IgD-negative memory B cell (primary cell): ENCODE data around the gene TM9SF2. TPM values are rescaled to one million over a fixed set of nuclear protein-coding genes. Genes with fewer than 3 reads are reported as not detected.
"Not testable (repeated sequence)": the region's sequence is repeated elsewhere in the genome, so short reads cannot be mapped to it uniquely, and the experiment has no call there.

Source experiments
- H3K27ac Mint-ChIP-seq, 3 donors: one replicate each; pipeline ENCODE4 v1.8.0; 2020 to 2022; ENCODE audit warnings: mild to moderate bottlenecking in 3 of 3, mixed read lengths in 3 of 3, moderate library complexity in 1 of 3
- H3K27me3 Mint-ChIP-seq: one replicate; pipeline ENCODE4 v1.8.0; 2021; ENCODE audit warnings: mixed read lengths
- H3K36me3 Mint-ChIP-seq: one replicate; pipeline ENCODE4 v1.8.0; 2020; ENCODE audit warnings: mild to moderate bottlenecking, mixed read lengths
- H3K4me1 Mint-ChIP-seq, 3 donors: one replicate each; pipeline ENCODE4 v1.8.0; 2020 to 2022; ENCODE audit warnings: mixed read lengths in 3 of 3, mild to moderate bottlenecking in 1 of 3
- H3K4me3 Mint-ChIP-seq, 4 donors: one replicate each; pipeline ENCODE4 v1.8.0; 2020 to 2022; ENCODE audit warnings: mild to moderate bottlenecking in 4 of 4, mixed read lengths in 4 of 4, moderate library complexity in 3 of 4
- H3K9me3 Mint-ChIP-seq, 3 donors: one replicate each; pipeline ENCODE4 v1.8.0; 2020 to 2021; ENCODE audit warnings: mixed read lengths in 3 of 3, mild to moderate bottlenecking in 1 of 3
- polyA plus RNA-seq: library from polyadenylated mRNA; unstranded; fragments of 300-500 nt; fragmentation: Illumina TruSeq; gene quantifications from one replicate; pipeline ENCODE4 v1.2.3, GENCODE V29; 2021

TM9SF2 gene
- polyA plus RNA-seq, 1 donor from 2014 or later, result 85.9 TPM

- peaks cover 8% of the 10 kb centered on the region for H3K36me3 Mint-ChIP-seq
- no peak overlapping the region for H3K27ac Mint-ChIP-seq
- H3K4me1 Mint-ChIP-seq, result peaks cover 0 to 6% (median 4%) of the 10 kb centered on the region in 3 donors
- no peak overlapping the region for H3K4me3 Mint-ChIP-seq
- no peaks in the 10 kb centered on the region for H3K27me3 Mint-ChIP-seq
- no peaks in the 10 kb centered on the region for H3K9me3 Mint-ChIP-seq
Observed at GRCh38 chr13:99473515-99473914, 27.8 kb upstream of the TM9SF2 start.

DNA sequence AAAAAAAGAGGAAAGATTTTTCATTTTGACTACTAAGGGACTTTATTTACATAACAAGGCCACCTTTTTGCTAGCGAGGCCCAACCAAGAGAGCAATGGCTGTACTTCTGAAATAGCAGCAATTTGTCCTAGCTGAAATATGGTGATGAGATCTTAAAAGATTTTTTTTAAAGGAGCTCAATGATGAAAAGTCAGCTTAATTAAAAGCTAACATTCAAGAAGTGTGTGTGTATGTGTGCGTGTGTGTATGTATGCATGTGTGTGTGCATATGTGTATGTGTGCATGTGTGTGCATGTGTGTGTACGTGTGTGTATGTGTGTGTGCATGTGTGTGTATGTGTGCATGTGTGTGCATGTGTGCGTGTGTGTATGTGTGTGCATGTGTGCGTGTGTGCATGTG is 24.6 kb upstream of the TM9SF2 start:
- Mint-ChIP-seq H3K4me3 (peak overlapping the region in 2 of 4 donors; percentile 28 to 42), H3K4me1 (peaks cover 0 to 6% (median 4%) of the 10 kb centered on the region in 3 donors), H3K27me3 (no peaks in the 10 kb centered on the region), H3K9me3 (no peaks in the 10 kb centered on the region), H3K27ac (no peak overlapping the region), H3K36me3 (peaks cover 6% of the 10 kb centered on the region)

- H3K27ac Mint-ChIP-seq, result no peak overlapping the region
- H3K27me3 Mint-ChIP-seq, result no peaks in the 10 kb centered on the region
- no peak overlapping the region for H3K4me3 Mint-ChIP-seq
- peaks cover 0 to 6% (median 4%) of the 10 kb centered on the region in 3 donors for H3K4me1 Mint-ChIP-seq
- H3K36me3 Mint-ChIP-seq, result peaks cover 6% of the 10 kb centered on the region
- H3K9me3 Mint-ChIP-seq, result no peaks in the 10 kb centered on the region
Observed at GRCh38 chr13:99477493-99477892, 23.8 kb upstream of the TM9SF2 start.

DNA sequence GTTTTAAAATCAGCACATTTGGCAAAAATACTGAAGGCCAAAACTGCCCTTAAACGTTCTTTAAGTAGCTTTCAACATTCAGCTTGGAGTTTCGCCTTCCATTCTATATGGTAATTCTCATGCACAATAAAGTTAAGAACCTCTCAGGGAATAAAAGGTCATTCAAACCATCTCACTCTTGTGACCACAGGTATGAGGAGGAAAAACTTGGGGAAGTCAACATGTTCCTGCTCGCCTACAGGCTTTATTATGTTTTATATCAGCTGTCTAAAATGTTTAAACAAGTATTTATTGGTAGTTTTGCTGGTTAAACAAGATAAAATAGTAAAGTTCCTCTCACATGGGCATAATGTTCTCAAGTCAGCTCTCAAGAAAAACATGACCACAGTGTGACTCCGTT is 19.9 kb upstream of the TM9SF2 start:
- Mint-ChIP-seq H3K27me3 (no peaks in the 10 kb centered on the region), H3K4me3 (no peak overlapping the region), H3K36me3 (peaks cover 5% of the 10 kb centered on the region), H3K27ac (no peak overlapping the region), H3K4me1 (peaks cover 0 to 7% (median 4%) of the 10 kb centered on the region in 3 donors), H3K9me3 (peaks cover 0 to 3% (median under 1%) of the 10 kb centered on the region in 3 donors)

- H3K4me1 Mint-ChIP-seq, result peaks cover 0 to 2% (median 2%) of the 10 kb centered on the region in 3 donors
- no peak overlapping the region for H3K4me3 Mint-ChIP-seq
- no peak overlapping the region for H3K27ac Mint-ChIP-seq
- H3K36me3 Mint-ChIP-seq, result peaks cover 10% of the 10 kb centered on the region
- H3K27me3 Mint-ChIP-seq, result no peaks in the 10 kb centered on the region
- peaks cover 2 to 11% (median 3%) of the 10 kb centered on the region in 3 donors for H3K9me3 Mint-ChIP-seq
Observed at GRCh38 chr13:99484473-99484872, 16.8 kb upstream of the TM9SF2 start.

DNA sequence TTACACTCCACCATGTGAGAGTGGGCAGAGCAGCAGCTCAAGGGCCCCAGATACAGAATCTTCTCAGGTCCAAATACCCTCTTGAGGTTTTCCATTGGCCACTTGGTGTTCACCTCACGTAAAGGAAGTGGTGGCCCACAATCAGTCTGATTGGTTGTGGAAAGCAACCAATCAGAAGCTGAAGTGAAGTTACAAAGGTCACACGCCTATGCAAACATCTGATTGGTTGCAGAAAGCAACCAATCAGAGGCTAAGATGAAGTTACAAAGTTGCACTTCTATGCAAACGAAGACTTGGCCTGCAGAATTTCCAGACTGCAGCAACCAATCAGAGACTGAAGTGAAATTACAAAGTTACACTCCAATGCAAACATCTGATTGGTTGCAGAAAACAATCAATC is 14.3 kb upstream of the TM9SF2 start:
- H3K27me3 Mint-ChIP-seq, result no peaks in the 10 kb centered on the region
- H3K27ac Mint-ChIP-seq, result no peak overlapping the region
- peaks cover 0 to 2% (median 2%) of the 10 kb centered on the region in 3 donors for H3K4me1 Mint-ChIP-seq
- H3K36me3 Mint-ChIP-seq, result peaks cover 11% of the 10 kb centered on the region
- peaks cover 2 to 11% (median 3%) of the 10 kb centered on the region in 3 donors for H3K9me3 Mint-ChIP-seq
- no peak overlapping the region for H3K4me3 Mint-ChIP-seq

- Mint-ChIP-seq H3K4me1 (peaks cover 0 to 2% (median 0%) of the 10 kb centered on the region in 3 donors), H3K27ac (no peak overlapping the region), H3K36me3 (peaks cover 11% of the 10 kb centered on the region), H3K9me3 (peaks cover 2 to 11% (median 3%) of the 10 kb centered on the region in 3 donors), H3K27me3 (no peaks in the 10 kb centered on the region), H3K4me3 (no peak overlapping the region)
Observed at GRCh38 chr13:99489028-99489427, 12.2 kb upstream of the TM9SF2 start.

- Mint-ChIP-seq H3K4me1 (peaks cover 6 to 18% (median 10%) of the 10 kb centered on the region in 3 donors), H3K36me3 (peaks cover 11% of the 10 kb centered on the region)
- not testable (repeated sequence) for H3K27me3 Mint-ChIP-seq, H3K4me3 Mint-ChIP-seq, H3K27ac Mint-ChIP-seq, H3K9me3 Mint-ChIP-seq
Observed at GRCh38 chr13:99491750-99492149, 9.5 kb upstream of the TM9SF2 start.

DNA sequence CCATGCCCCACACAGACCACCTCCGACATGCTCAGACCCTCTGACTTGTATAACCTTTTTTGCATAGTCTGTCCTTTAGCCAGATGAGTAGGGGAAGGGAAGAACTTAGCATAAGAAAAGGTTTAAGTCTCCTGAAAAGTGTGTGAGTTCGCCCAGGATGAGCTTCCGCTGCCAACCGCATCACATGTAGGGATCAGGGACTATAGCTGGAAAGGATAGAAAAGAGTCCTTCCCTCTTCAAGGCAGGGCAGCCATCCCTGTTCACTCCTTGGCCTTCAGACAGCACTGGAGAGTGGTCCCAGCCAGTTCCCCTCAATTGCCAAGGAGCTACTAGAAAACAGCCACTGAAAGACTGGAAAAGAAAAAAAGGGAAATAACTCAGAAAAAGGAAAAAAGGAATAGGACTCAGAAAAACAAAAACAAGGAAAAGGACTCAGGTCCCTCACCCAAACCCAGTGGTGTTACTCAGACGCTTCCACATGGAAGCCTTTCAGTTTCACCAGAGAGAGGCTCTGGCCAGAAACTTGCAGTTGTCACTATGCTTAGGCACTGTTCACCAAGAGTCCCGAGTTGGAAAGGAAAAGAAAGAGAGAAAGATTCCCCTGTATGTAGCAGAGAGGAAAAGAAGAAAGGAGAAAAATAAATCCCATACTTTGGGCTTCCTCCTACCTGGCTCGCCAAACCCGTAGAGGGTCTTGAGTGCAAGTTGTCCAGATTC is 5.6 kb upstream of the TM9SF2 start:
- H3K4me1 Mint-ChIP-seq, result peaks cover 17 to 36% (median 31%) of the 10 kb centered on the region in 3 donors
- peaks cover 5% of the 10 kb centered on the region for H3K36me3 Mint-ChIP-seq
- peak overlapping the region; percentile 76 to 94 (median 90) for H3K4me3 Mint-ChIP-seq

DNA sequence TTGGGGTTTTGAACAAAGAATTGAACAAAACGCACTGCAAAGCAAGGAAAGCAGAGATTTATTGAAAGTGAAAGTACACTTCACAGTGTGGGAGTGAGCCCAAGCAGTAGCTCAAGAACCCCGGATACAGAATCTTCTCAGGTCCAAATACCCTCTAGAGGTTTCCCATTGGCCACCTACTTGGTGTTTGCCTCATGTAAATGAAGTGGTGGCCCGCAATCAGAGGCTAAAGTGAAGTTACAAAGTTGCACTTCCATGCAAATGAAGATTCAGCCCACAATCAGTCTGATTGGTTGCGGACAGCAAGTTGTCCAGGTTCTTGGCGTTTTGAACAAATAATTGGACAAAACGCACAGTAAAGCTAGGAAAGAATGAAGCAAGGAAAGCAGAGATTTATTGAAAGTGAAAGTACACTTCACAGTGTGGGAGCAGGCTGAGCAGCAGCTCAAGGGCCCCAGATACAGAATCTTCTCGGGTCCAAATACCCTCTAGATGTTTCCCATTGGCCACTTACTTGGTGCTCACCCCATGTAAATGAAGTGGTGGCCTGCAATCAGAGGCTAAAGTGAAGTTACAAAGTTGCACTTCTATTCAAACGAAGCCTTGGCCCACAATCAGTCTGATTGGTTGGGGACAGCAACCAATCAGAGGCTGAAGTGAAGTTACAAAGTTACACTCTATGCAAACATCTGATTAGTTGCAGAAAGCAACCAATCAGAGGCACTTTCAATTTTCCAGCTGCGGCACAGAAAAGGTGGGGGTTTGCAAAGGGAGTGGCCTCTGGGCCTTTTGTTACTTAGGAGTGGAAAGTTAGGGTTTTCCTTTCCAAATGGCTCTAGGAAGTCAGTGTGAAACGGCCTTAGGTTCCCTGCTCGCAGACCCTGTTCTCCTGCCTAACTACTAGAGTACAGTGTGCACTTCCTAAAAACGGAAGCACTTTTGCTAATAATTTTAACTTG is 4.8 kb upstream of the TM9SF2 start:
- peaks cover 23 to 39% (median 39%) of the 10 kb centered on the region in 3 donors for H3K4me1 Mint-ChIP-seq
- H3K27ac Mint-ChIP-seq, result peak overlapping the region; percentile 89 to 99 (median 96)
- H3K9me3 Mint-ChIP-seq, result peaks cover 0 to 2% (median 0%) of the 10 kb centered on the region in 3 donors
- peaks cover 3% of the 10 kb centered on the region for H3K36me3 Mint-ChIP-seq
- H3K27me3 Mint-ChIP-seq, result peaks cover 8% of the 10 kb centered on the region
- peak overlapping the region; percentile 76 to 94 (median 90) for H3K4me3 Mint-ChIP-seq

More for the DNA sequence above, 5.6 kb upstream of the TM9SF2 start:
- Mint-ChIP-seq H3K27ac (peak overlapping the region; percentile 89 to 99 (median 96)), H3K9me3 (peaks cover 0 to 2% (median 0%) of the 10 kb centered on the region in 3 donors), H3K27me3 (peaks cover 2% of the 10 kb centered on the region)

GRCh38 chr13:99498171-99499161 is 2.8 kb upstream of the TM9SF2 start:
- Mint-ChIP-seq H3K27me3 (peaks cover 8% of the 10 kb centered on the region), H3K36me3 (peaks cover 5% of the 10 kb centered on the region), H3K9me3 (peaks cover 0 to 2% (median 0%) of the 10 kb centered on the region in 3 donors), H3K27ac (peak overlapping the region; percentile 89 to 99 (median 96)), H3K4me3 (peak overlapping the region; percentile 83 to 94 (median 94)), H3K4me1 (peaks cover 35 to 52% (median 48%) of the 10 kb centered on the region in 3 donors)

DNA sequence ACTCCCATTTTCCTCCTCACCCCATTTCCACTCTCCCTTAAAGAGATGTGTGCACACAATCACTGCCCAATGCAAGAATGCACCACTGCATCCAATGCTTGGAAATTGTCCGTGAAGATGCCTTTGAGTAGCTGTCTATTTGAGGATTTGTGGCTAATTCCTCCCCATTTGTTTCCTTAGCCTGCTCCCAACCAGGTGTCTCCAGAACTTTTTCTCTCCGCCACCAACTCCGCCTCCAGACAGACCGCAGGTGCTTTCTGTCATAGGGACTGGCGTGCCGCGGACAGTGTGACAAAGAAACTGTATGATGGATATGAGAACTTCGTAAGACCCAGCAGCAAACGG is 461 bp upstream of the TM9SF2 start:
- Mint-ChIP-seq H3K27ac (peak overlapping the region; percentile 99), H3K27me3 (peaks cover 8% of the 10 kb centered on the region), H3K36me3 (peaks cover 3% of the 10 kb centered on the region), H3K4me1 (peaks cover 47 to 66% (median 53%) of the 10 kb centered on the region in 3 donors), H3K4me3 (peak overlapping the region; percentile 96 to 99 (median 98)), H3K9me3 (peaks cover 0 to 2% (median 0%) of the 10 kb centered on the region in 3 donors)

DNA sequence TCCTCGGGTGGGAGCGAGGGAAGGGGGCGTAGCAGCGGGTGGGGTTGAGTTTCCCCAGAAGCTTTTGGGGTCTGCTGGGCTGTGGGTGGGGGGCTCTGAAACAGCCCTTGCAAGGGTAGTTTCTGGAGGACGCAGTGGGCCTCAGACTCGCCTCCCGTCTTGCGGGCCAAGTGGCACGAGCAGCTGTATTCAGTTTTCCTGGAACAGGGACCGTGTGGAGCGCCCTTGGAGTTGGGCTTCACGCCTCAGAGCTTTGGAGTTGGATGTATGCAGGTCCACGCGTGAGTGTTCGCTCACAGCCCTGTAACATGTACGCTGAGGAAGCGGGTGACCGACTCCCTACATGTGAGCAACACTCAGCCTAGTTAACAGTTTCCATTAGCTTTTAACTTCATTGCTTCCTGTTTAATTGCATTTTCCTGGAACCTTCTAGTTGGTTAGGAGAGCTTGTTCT is 603 bp downstream of the TM9SF2 start:
- H3K27me3 Mint-ChIP-seq, result peaks cover 8% of the 10 kb centered on the region
- peak overlapping the region; percentile 99 for H3K27ac Mint-ChIP-seq
- peak overlapping the region; percentile 96 to 99 (median 98) for H3K4me3 Mint-ChIP-seq
- H3K36me3 Mint-ChIP-seq, result peaks cover 3% of the 10 kb centered on the region
- H3K9me3 Mint-ChIP-seq, result peaks cover 0 to 2% (median 0%) of the 10 kb centered on the region in 3 donors
- peaks cover 52 to 66% (median 54%) of the 10 kb centered on the region in 3 donors for H3K4me1 Mint-ChIP-seq

- Mint-ChIP-seq H3K9me3 (no peaks in the 10 kb centered on the region), H3K27me3 (peaks cover 3% of the 10 kb centered on the region), H3K4me1 (peaks cover 58 to 70% (median 65%) of the 10 kb centered on the region in 3 donors), H3K36me3 (peaks cover 7% of the 10 kb centered on the region), H3K27ac (peak overlapping the region; percentile 51 to 73 (median 59)), H3K4me3 (peak overlapping the region; percentile 14 to 89 (median 77))
Observed at GRCh38 chr13:99505814-99506269, 4.6 kb downstream of the TM9SF2 start.
